Neuronal stem cell (in vitro differentiated cells): ENCODE measurements around the gene ELAVL3.
A peak's percentile ranks its signal among the peaks of the same experiment; 100 is the strongest.
"Not testable (repeated sequence)": the region's sequence is repeated elsewhere in the genome, so short reads cannot be mapped to it uniquely, and the experiment has no call there.

ENCODE experiments used
- DNase-seq: peaks from one replicate; pipeline ENCODE4 v3.0.0-alpha.2; 2013; ENCODE audit warnings: low spot score
- H2AFZ ChIP-seq: one replicate; pipeline ENCODE4 v1.6.1; 2013; ENCODE audit warnings: mild to moderate bottlenecking, low read length, inconsistent platforms
- H2AK5ac ChIP-seq: 2 replicates; pipeline ENCODE4 v1.6.1; 2013; ENCODE audit warnings: low read depth, mild to moderate bottlenecking, inconsistent platforms, low read length, moderate library complexity, mixed read lengths
- H2BK120ac ChIP-seq: 2 replicates; pipeline ENCODE4 v1.6.1; 2013; ENCODE audit warnings: low read depth, mild to moderate bottlenecking, inconsistent platforms, low read length, moderate library complexity, mixed read lengths
- H2BK12ac ChIP-seq: one replicate; pipeline ENCODE4 v1.6.1; 2013; ENCODE audit warnings: low read length, inconsistent platforms
- H2BK15ac ChIP-seq: 2 replicates; pipeline ENCODE4 v1.6.1; 2013; ENCODE audit warnings: mild to moderate bottlenecking, low read length, inconsistent platforms, mixed read lengths
- H2BK5ac ChIP-seq: one replicate; pipeline ENCODE4 v1.6.1; 2013; ENCODE audit warnings: inconsistent platforms, mild to moderate bottlenecking, low read length, moderate library complexity
- H3K14ac ChIP-seq: one replicate; pipeline ENCODE4 v1.6.1; 2013; ENCODE audit warnings: low read length, inconsistent platforms
- H3K18ac ChIP-seq: 2 replicates; pipeline ENCODE4 v1.6.1; 2013; ENCODE audit warnings: low read length, inconsistent platforms
- H3K23ac ChIP-seq: 2 replicates; pipeline ENCODE4 v1.6.1; 2013; ENCODE audit warnings: low read depth, mild to moderate bottlenecking, mixed read lengths, low read length, inconsistent platforms; ENCODE audit not compliant: poor library complexity
- H3K27ac ChIP-seq: replicated peaks from 3 replicates; pipeline ENCODE4 v1.5.1; 2013; ENCODE audit warnings: low read length, inconsistent platforms
- H3K27me3 ChIP-seq, 3 experiments: 2 replicates each; pipeline ENCODE4 v1.6.1; 2013; ENCODE audit warnings: low read length in 3 of 3, mild to moderate bottlenecking in 2 of 3, inconsistent platforms in 1 of 3, low read depth in 1 of 3, mixed read lengths in 1 of 3, moderate library complexity in 1 of 3; ENCODE audit not compliant: control insufficient read depth in 3 of 3, insufficient read depth in 3 of 3
- H3K36me3 ChIP-seq, 2 donors: replicated peaks in 1 of 2; 2 replicates each; pipeline ENCODE4 v1.6.1; 2013; ENCODE audit warnings: low read length in 2 of 2; ENCODE audit not compliant: control insufficient read depth in 2 of 2, insufficient read depth in 2 of 2
- H3K4ac ChIP-seq: 2 replicates; pipeline ENCODE4 v1.6.1; 2013; ENCODE audit warnings: inconsistent platforms, mild to moderate bottlenecking, low read length, moderate library complexity
- H3K4me1 ChIP-seq, 2 donors: 1 replicate in 1 of 2; 2 replicates in 1 of 2; pipeline ENCODE4 v1.6.1; 2013; ENCODE audit warnings: low read length in 2 of 2, low read depth in 1 of 2; ENCODE audit not compliant: control insufficient read depth in 2 of 2, insufficient read depth in 1 of 2
- H3K4me2 ChIP-seq: one replicate; pipeline ENCODE4 v1.6.1; 2013; ENCODE audit warnings: mild to moderate bottlenecking, low read length, inconsistent platforms; ENCODE audit not compliant: insufficient read depth, poor library complexity, severe bottlenecking
- H3K4me3 ChIP-seq, 2 donors: 2 replicates each; pipeline ENCODE4 v1.5.1; 2013; ENCODE audit warnings: low read length in 2 of 2, mild to moderate bottlenecking in 2 of 2, inconsistent platforms in 1 of 2, moderate library complexity in 1 of 2
- H3K79me1 ChIP-seq: one replicate; pipeline ENCODE4 v1.6.1; 2013; ENCODE audit warnings: low read depth, mild to moderate bottlenecking, inconsistent platforms, low read length, moderate library complexity
- H3K9ac ChIP-seq: one replicate; pipeline ENCODE4 v1.6.1; 2013; ENCODE audit warnings: mild to moderate bottlenecking, low read depth, low read length, inconsistent platforms; ENCODE audit not compliant: poor library complexity
- H3K9me3 ChIP-seq, 2 donors: replicated peaks in 1 of 2; 2 replicates each; pipeline versions ENCODE3 to v1.6.1; 2013; ENCODE audit warnings: low read length in 2 of 2, mild to moderate bottlenecking in 2 of 2, inconsistent platforms in 1 of 2, low read depth in 1 of 2, mixed read lengths in 1 of 2, moderate library complexity in 1 of 2; ENCODE audit not compliant: control insufficient read depth in 2 of 2, insufficient read depth in 1 of 2
- H4K8ac ChIP-seq: one replicate; pipeline ENCODE4 v1.6.1; 2013; ENCODE audit warnings: low read depth, mild to moderate bottlenecking, inconsistent platforms, low read length, moderate library complexity
- H4K91ac ChIP-seq: one replicate; pipeline ENCODE4 v1.6.1; 2013; ENCODE audit warnings: low read length, low read depth, mild to moderate bottlenecking, inconsistent platforms; ENCODE audit not compliant: poor library complexity
- WGBS, 2 donors: extraction: QIAGEN DNeasy Blood & Tissue Kit; methylation state at CpG; one replicate each; pipeline ENCODE4 v1.1.7; 2013; ENCODE audit warnings: missing lambda C conversion rate in 2 of 2, mixed read lengths in 1 of 2; ENCODE audit not compliant: insufficient read length in 2 of 2, insufficient replicate concordance in 1 of 2; ENCODE audit errors: extremely low coverage in 2 of 2; 5-methylcytosine and 5-hydroxymethylcytosine counted together

Gene ELAVL3

DNA sequence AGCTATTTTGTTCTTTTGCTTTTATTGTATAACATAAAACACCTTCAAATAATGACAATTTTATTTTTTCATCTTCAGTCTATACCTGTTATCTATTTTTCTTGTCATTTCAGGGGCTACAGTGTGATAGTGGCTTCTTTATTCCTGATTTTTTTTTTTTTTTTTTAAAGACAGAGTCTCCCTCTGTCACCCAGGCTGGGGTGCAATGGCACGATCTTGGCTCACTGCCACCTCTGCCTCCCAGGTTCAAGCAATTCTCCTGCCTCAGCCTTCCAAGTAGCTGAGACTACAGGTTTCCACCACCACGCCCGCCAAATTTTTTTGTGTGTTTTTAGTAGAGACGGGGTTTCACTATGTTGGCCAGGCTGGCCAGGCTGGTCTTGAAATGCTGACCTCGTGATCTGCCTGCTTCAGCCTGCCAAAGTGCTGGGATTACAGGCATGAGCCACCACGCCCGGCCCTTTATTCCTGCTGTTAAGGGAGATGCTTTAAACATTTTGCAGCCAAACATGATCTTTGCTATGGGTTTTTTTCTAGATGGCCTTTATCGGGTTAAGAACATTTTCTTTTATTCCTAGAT is 12.5 kb downstream of the ELAVL3 start:
- not testable (repeated sequence) for H4K91ac ChIP-seq, H3K9me3 ChIP-seq, DNase-seq, H2BK12ac ChIP-seq, H3K18ac ChIP-seq, H3K4me1 ChIP-seq, H3K79me1 ChIP-seq, H3K4me2 ChIP-seq, H2AFZ ChIP-seq, H3K9ac ChIP-seq, H3K4ac ChIP-seq, H2AK5ac ChIP-seq, H2BK15ac ChIP-seq, H2BK120ac ChIP-seq, H3K27me3 ChIP-seq, H3K23ac ChIP-seq, H4K8ac ChIP-seq, H3K4me3 ChIP-seq, H3K27ac ChIP-seq, H2BK5ac ChIP-seq
- peak overlapping the region; percentile 21 for H3K14ac ChIP-seq
- peaks cover 1 to 77% of the 10 kb centered on the region in 2 donors for H3K36me3 ChIP-seq
- no CpG with 5 or more reads among the region's 8 CpGs for WGBS, 2 donors

DNA sequence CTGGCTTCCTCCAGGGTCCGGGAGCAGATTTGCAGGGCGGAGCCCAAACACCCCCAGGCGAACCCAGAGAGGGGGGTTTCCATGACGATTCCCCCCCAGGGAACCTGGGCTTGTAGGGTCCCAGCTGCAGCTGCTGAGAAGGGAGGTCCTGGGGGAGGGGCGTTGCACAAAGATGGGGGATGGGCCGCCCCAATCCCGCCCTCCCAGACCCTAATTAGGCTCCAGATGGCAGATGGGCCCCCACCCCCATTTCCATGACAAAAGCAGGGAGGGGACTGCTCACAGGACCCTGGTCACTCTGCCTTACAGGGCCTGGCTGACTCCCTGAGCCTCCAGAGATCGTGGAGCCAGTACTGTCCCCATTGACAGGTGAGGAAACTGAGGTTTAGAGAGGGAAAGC is 15.2 kb downstream of the ELAVL3 start:
- peaks cover 0 to 4% (median 0%) of the 10 kb centered on the region in 3 experiments for H3K27me3 ChIP-seq
- H2BK12ac ChIP-seq: no peak overlapping the region
- H4K91ac ChIP-seq: no peak overlapping the region
- no peak overlapping the region for H3K4me2 ChIP-seq
- peaks cover 1 to 83% of the 10 kb centered on the region in 2 donors for H3K36me3 ChIP-seq
- H2BK120ac ChIP-seq: no peak overlapping the region
- H3K9me3 ChIP-seq: peaks cover 0 to 6% of the 10 kb centered on the region in 2 donors
- peaks cover 2 to 9% of the 10 kb centered on the region in 2 donors for H3K4me1 ChIP-seq
- peaks cover 11% of the 10 kb centered on the region for H3K79me1 ChIP-seq
- H2BK15ac ChIP-seq: no peak overlapping the region
- no peak overlapping the region for H4K8ac ChIP-seq
- H3K14ac ChIP-seq: no peak overlapping the region
- H2AK5ac ChIP-seq: no peak overlapping the region
- no peak overlapping the region for H3K4ac ChIP-seq
- peak overlapping the region; percentile 85 for H3K18ac ChIP-seq
- WGBS, 2 donors: no CpG with 5 or more reads among the region's 8 CpGs
- no peak for DNase-seq
- no peak overlapping the region for H3K27ac ChIP-seq
- H2AFZ ChIP-seq: no peak overlapping the region
- H2BK5ac ChIP-seq: no peak overlapping the region
- H3K23ac ChIP-seq: no peak overlapping the region
- no peak overlapping the region for H3K4me3 ChIP-seq
- H3K9ac ChIP-seq: no peak overlapping the region

DNA sequence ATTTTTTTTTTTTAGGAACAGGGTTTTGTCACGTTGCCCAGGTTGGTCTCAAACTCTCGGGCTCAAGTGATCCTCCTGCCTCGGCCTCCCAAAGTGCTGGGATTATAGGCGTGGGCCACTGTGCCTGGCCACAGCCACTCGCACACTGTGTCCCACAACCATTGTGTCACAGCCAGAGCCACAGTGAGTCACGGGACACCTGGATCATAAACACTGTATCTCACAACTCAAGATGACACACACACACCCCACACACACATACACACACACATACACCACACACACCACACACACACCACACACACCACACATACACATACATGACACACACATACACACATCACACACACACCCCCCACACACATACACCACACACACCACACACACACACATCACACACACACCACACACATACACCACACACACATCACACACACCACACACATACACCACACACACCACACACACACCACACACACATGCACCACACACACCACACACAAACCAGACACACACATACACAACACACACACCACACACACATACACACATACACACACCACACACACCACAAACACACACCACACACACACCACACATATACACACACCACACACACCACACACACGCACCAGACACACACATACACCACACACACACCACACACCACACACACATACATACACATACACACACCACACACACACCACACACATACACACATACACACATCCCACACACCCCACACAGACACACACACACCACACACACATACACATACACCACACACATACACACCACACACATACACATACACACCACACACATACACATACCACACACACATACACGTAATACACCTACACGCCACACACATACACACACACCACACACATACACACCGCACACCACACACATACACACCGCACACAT is 16.2 kb downstream of the ELAVL3 start:
- no peak overlapping the region for H3K27ac ChIP-seq
- 100% methylated on average over 4 to 5 of the region's 11 CpGs for WGBS, 2 donors
- no peak overlapping the region for H2BK120ac ChIP-seq
- H3K9me3 ChIP-seq: peaks cover 0 to 6% of the 10 kb centered on the region in 2 donors
- H4K91ac ChIP-seq: peak overlapping the region; percentile 68
- peaks cover 11% of the 10 kb centered on the region for H3K79me1 ChIP-seq
- H3K4me2 ChIP-seq: no peak overlapping the region
- H3K4me1 ChIP-seq: peaks cover 2 to 9% of the 10 kb centered on the region in 2 donors
- H3K4ac ChIP-seq: peak overlapping the region; percentile 97
- H2BK5ac ChIP-seq: no peak overlapping the region
- peak overlapping the region; percentile 100 for H2BK12ac ChIP-seq
- H3K23ac ChIP-seq: peak overlapping the region; percentile 89
- peaks cover 0 to 4% (median 0%) of the 10 kb centered on the region in 3 experiments for H3K27me3 ChIP-seq
- no peak for DNase-seq
- H3K36me3 ChIP-seq: peaks cover 1 to 85% of the 10 kb centered on the region in 2 donors
- H3K9ac ChIP-seq: peak overlapping the region; percentile 86
- peak overlapping the region in 1 of 2 donors; percentile 68 for H3K4me3 ChIP-seq
- peak overlapping the region; percentile 82 for H4K8ac ChIP-seq
- no peak overlapping the region for H2AFZ ChIP-seq
- no peak overlapping the region for H2AK5ac ChIP-seq
- H3K14ac ChIP-seq: peak overlapping the region; percentile 98
- peak overlapping the region; percentile 24 for H3K18ac ChIP-seq
- H2BK15ac ChIP-seq: no peak overlapping the region

- no peak overlapping the region for H3K4me3 ChIP-seq
- peak overlapping the region; percentile 90 for H2BK12ac ChIP-seq
- no peak overlapping the region for H2AFZ ChIP-seq
- H3K23ac ChIP-seq: peak overlapping the region; percentile 97
- peaks cover 1 to 85% of the 10 kb centered on the region in 2 donors for H3K36me3 ChIP-seq
- peaks cover 11% of the 10 kb centered on the region for H3K79me1 ChIP-seq
- H3K14ac ChIP-seq: no peak overlapping the region
- no peak for DNase-seq
- no peak overlapping the region for H3K9ac ChIP-seq
- H4K91ac ChIP-seq: peak overlapping the region; percentile 72
- H3K4ac ChIP-seq: no peak overlapping the region
- H3K4me1 ChIP-seq: peaks cover 2 to 9% of the 10 kb centered on the region in 2 donors
- peak overlapping the region; percentile 27 for H3K27ac ChIP-seq
- H3K9me3 ChIP-seq: peaks cover 0 to 6% of the 10 kb centered on the region in 2 donors
- H2BK5ac ChIP-seq: peak overlapping the region; percentile 39
- peak overlapping the region; percentile 92 for H2BK15ac ChIP-seq
- no peak overlapping the region for H3K4me2 ChIP-seq
- peaks cover 0 to 4% (median 0%) of the 10 kb centered on the region in 3 experiments for H3K27me3 ChIP-seq
- H2AK5ac ChIP-seq: peak overlapping the region; percentile 46
- H4K8ac ChIP-seq: no peak overlapping the region
- no peak overlapping the region for H2BK120ac ChIP-seq
- H3K18ac ChIP-seq: peak overlapping the region; percentile 80
- WGBS, 2 donors: no CpG with 5 or more reads among the region's 12 CpGs
Observed at GRCh38 chr19:11463391-11463790, 17.5 kb downstream of the ELAVL3 start.
